SU-DHL-6 (cell line): ENCODE measurements around the gene CYP19A1.

Experiments
- EZH2phosphoT487 ChIP-seq: fragments of 200-600 bp; sonication (generic), shearing (Covaris generic); conservative IDR thresholded peaks from 2 replicates; pipeline ENCODE4 v1.6.1; 2018; ENCODE audit warnings: mild to moderate bottlenecking, antibody characterized with exemption, low read length, moderate library complexity, mixed read lengths
- TF ChIP-seq, protein P1 (sequence below): fragments of 200-600 bp; sonication (generic); IDR thresholded peaks from one replicate; pipeline ENCODE4 v1.5.1; 2017; ENCODE audit warnings: antibody characterized with exemption, mild to moderate bottlenecking, low read length, moderate library complexity; ENCODE audit not compliant: insufficient read depth, poor library complexity, severe bottlenecking

DNA sequence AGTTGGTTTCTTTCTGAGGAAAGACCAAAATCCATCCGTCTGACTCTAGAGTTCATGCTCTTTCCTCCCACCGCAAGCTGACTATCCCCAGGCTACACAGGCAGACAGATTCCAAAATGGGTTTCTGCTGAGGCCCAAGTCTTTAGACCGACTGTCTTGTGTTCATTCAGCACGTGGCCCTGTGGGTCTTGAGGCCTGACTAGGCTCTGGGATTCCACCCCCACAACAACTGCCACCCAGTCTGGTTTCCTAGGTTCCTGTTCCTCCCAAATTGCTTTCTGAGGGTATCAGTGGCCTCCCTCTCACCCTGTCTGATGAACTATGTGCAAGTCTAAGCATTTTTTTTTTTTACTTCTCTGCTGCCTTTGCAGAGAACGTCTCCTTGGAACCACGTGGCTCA, 67.7 kb downstream of the CYP19A1 start:
- TF ChIP-seq, protein P1, sequence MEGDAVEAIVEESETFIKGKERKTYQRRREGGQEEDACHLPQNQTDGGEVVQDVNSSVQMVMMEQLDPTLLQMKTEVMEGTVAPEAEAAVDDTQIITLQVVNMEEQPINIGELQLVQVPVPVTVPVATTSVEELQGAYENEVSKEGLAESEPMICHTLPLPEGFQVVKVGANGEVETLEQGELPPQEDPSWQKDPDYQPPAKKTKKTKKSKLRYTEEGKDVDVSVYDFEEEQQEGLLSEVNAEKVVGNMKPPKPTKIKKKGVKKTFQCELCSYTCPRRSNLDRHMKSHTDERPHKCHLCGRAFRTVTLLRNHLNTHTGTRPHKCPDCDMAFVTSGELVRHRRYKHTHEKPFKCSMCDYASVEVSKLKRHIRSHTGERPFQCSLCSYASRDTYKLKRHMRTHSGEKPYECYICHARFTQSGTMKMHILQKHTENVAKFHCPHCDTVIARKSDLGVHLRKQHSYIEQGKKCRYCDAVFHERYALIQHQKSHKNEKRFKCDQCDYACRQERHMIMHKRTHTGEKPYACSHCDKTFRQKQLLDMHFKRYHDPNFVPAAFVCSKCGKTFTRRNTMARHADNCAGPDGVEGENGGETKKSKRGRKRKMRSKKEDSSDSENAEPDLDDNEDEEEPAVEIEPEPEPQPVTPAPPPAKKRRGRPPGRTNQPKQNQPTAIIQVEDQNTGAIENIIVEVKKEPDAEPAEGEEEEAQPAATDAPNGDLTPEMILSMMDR, result no peak
- TF ChIP-seq EZH2phosphoT487, result no peak
